ENCODE data around the gene PTPRM. TPM values are rescaled to one million over a fixed set of nuclear protein-coding genes. Genes with fewer than 3 reads are reported as not detected.

Gene PTPRM
- 74.4 and 100 TPM in 2 replicates for total RNA-seq

DNA sequence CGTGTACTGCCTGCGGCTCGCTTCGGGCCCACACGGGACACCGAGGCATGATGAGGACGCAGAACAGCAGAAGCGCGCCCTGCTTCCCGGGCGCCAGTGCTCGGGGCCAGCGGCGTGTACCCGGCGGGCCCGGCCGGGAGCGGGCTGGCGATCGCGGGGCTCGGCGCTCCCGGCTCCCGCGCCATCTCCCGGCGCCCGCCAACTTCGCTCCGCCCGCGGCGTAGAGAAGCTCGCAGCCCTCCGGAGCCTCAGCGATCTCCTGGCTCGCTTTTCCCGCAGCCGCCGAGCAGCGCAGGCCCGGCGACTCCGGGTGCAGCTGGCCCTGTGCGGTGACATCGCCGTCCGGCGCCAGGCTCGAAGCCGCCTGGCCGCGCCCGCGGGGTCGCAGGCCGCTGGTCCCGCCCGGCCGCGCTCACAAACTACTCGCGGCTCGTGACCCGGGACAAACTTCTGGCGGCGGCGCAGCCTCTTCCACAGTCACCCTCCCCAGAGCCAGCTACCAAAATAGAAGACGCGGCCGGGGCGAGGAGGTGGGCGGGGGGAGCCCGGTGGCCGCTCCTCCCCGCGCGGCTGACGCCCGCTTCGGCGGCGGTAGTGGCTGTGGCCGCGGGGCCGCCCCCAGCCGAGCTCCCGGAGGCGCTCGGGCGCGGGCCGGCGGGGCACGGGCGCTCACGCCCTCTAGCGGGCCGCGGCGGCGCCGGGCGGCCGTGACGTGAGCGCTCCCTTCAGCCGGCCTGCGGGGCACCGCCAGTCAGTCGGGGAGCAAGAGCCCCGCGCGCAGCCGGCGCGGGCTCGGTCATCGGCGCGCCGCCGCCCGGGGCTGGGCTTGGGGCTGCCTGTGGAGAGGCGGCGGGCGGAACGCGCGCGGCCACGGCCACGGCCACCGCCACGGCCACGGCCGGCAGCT, at the start of gene PTPRM:
PTPRM (plus strand) TSS at position 750 of the 907 bp plus-strand sequence. CDS start 503 bp downstream, outside the sequence.

